ENCODE measurements around the gene POLN.

DNA sequence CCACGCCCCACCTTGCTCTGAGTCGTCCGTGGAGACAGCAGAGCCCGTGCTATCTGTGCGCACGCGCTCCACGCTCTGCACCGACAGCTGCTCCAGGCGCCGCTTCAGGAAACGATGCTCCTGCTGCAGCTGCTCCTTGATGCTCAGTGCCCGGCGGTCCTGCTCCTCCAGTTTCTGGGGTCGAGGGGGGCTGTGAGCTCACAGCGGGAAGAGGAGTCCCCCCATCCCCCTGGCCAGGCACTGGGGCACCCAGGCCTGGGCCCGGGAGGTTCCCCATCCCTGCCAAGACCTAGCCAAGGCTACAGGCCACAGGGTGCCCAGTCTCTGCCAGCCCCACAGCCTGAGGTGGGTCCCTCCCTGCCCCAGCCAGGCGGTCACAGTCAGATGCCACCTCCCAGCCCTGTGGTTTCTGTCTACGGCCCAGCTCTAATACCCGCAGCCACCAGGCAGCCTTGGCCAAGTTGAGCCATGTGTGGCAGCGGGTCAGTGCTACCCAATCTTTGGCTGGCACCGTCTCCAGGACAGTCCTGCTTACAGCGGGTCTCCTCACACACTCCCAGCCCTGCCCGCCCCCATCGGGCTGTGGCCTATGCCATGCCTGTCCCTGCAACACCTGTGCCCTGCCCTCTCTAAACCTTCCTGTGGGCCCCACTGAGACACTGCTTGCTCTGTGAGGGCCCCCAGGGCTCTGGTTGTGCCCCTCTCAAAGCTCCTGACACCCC, 9.3 kb upstream of the POLN start:
- TF ChIP-seq, protein P1, sequence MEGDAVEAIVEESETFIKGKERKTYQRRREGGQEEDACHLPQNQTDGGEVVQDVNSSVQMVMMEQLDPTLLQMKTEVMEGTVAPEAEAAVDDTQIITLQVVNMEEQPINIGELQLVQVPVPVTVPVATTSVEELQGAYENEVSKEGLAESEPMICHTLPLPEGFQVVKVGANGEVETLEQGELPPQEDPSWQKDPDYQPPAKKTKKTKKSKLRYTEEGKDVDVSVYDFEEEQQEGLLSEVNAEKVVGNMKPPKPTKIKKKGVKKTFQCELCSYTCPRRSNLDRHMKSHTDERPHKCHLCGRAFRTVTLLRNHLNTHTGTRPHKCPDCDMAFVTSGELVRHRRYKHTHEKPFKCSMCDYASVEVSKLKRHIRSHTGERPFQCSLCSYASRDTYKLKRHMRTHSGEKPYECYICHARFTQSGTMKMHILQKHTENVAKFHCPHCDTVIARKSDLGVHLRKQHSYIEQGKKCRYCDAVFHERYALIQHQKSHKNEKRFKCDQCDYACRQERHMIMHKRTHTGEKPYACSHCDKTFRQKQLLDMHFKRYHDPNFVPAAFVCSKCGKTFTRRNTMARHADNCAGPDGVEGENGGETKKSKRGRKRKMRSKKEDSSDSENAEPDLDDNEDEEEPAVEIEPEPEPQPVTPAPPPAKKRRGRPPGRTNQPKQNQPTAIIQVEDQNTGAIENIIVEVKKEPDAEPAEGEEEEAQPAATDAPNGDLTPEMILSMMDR (IDR thresholded peaks at IDR 0.05) = no peak
- TF ChIP-seq POLR2A (IDR thresholded peaks at IDR 0.05) (no peak), EP300 (IDR thresholded peaks at IDR 0.05) (no peak)

Measured in tibial nerve (tissue), 4 donors.